SIG-M5 (cell line): ENCODE measurements around the gene PARD6G.

Experiments used
- DNase-seq: peaks from one replicate; lab custom pipeline; 2025; lab: John Stamatoyannopoulos, UW

The PARD6G gene

DNA sequence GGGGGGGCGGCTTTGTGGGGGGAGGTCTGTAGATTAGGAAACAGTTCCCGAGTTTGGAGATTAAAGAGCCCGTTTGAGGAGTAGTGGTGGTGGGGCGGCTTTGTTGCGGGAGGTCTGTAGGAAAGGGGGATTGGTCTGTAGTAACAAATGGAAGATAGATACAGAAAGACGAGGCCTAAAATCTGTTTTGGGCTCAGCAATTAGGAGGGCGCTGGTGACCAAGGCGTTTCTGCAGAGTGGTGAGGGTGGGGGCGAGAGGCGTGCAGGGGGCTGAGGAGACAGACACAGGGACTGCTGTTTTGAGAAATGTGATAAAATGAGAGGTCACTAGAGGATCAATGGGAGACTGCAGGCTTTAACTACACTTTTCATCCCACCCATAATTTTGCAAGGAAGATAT lies 139.9 kb downstream of the PARD6G start:
- DNase-seq: no peak
